Endothelial cell of umbilical vein (primary cell): Measurements from ENCODE around the gene PPP1R12C. TPM values are rescaled to one million over a fixed set of nuclear protein-coding genes. Genes with fewer than 3 reads are reported as not detected.

ENCODE experiments used
- BruUV-seq: library from RNA; stranded (reverse); fragments of 400-500 nt; replicated peaks from 2 replicates; lab custom pipeline; 2021; lab: Mats Ljungman, UMichigan
- CTCF ChIA-PET: fragments of 300-600, 350-600 bp; sonication (Branson Sonifier 250); formaldehyde crosslinking; loops from one replicate; lab custom pipeline; 2021; ENCODE audit warnings: antibody characterized with exemption, inconsistent platforms; lab: Charles Lee
- POLR2A ChIA-PET: fragments of 300-600, 350-600 bp; sonication (Branson Sonifier 250); formaldehyde crosslinking; loops from one replicate; lab custom pipeline; 2021; ENCODE audit warnings: antibody characterized with exemption, inconsistent platforms; lab: Charles Lee
- DNase-seq: peaks from one replicate; pipeline ENCODE4 v3.0.0-alpha.2; 2011; ENCODE audit warnings: low read depth, low spot score
- FAIRE-seq: peaks from 2 replicates; lab custom pipeline; 2011; peaks lifted over from hg19 to GRCh38; lab: Jason Lieb, UNC
- H2AFZ ChIP-seq: 2 replicates; pipeline ENCODE4 v1.6.0; 2012; ENCODE audit warnings: low read depth, low read length, control low read depth, inconsistent platforms
- H3K27ac ChIP-seq: 2 replicates; pipeline ENCODE4 v1.5.1; 2011; ENCODE audit warnings: low read depth, mild to moderate bottlenecking, control low read depth, low read length, moderate library complexity; ENCODE audit not compliant: insufficient read depth
- H3K27me3 ChIP-seq, 2 experiments: 2 replicates each; pipeline versions ENCODE4 v1.6.0 to v1.6.1; 2011; ENCODE audit warnings: low read length in 2 of 2, mixed read lengths in 1 of 2; ENCODE audit not compliant: control insufficient read depth in 2 of 2, insufficient read depth in 2 of 2
- H3K36me3 ChIP-seq, 2 experiments: 2 replicates in 1 of 2; 3 replicates in 1 of 2; pipeline ENCODE4 v1.5.1; 2011; ENCODE audit warnings: low read length in 2 of 2, mild to moderate bottlenecking in 1 of 2, moderate library complexity in 1 of 2; ENCODE audit not compliant: control insufficient read depth in 2 of 2, insufficient read depth in 2 of 2; ENCODE audit errors: extremely low read depth in 1 of 2
- H3K4me1 ChIP-seq: 3 replicates; pipeline ENCODE4 v1.5.1; 2011; ENCODE audit warnings: mild to moderate bottlenecking, low read length; ENCODE audit not compliant: control insufficient read depth, insufficient read depth; ENCODE audit errors: extremely low read depth
- H3K4me2 ChIP-seq: 2 replicates; pipeline ENCODE4 v1.6.1; 2011; ENCODE audit warnings: low read length, control low read depth, mixed read lengths; ENCODE audit not compliant: insufficient read depth
- H3K4me3 ChIP-seq, 3 experiments: fragments of 200-600 bp in 1 of 3; sonication (generic), shearing (Covaris generic) in 1 of 3; replicated peaks in 1 of 3; 2 replicates each; pipeline ENCODE4 v1.5.1; 2011 to 2016; ENCODE audit warnings: control low read depth in 3 of 3, low read length in 3 of 3, mild to moderate bottlenecking in 2 of 3, inconsistent platforms in 1 of 3, low read depth in 1 of 3, moderate library complexity in 1 of 3; ENCODE audit not compliant: insufficient read depth in 1 of 3
- H3K79me2 ChIP-seq: 2 replicates; pipeline ENCODE4 v1.6.0; 2012; ENCODE audit warnings: low read length, inconsistent platforms; ENCODE audit not compliant: control insufficient read depth, insufficient read depth
- H3K9ac ChIP-seq: replicated peaks from 2 replicates; pipeline ENCODE3; 2011; ENCODE audit warnings: low read length, control low read depth; ENCODE audit not compliant: insufficient read depth; ENCODE audit errors: extremely low read depth
- H3K9me1 ChIP-seq: replicated peaks from 3 replicates; pipeline ENCODE4 v1.6.0; 2011; ENCODE audit warnings: mild to moderate bottlenecking, low read length; ENCODE audit not compliant: control insufficient read depth, insufficient read depth; ENCODE audit errors: extremely low read depth
- H3K9me3 ChIP-seq: replicated peaks from 2 replicates; pipeline ENCODE4 v1.5.1; 2012; ENCODE audit warnings: low read length, inconsistent platforms; ENCODE audit not compliant: control insufficient read depth, insufficient read depth
- H4K20me1 ChIP-seq: replicated peaks from 2 replicates; pipeline ENCODE3; 2011; ENCODE audit warnings: mild to moderate bottlenecking, low read length; ENCODE audit not compliant: control insufficient read depth, insufficient read depth; ENCODE audit errors: extremely low read depth
- CTCF ChIP-seq, 2 donors: IDR thresholded peaks; 1 replicate in 1 of 2; 2 replicates in 1 of 2; pipeline ENCODE4 v1.5.1; 2011; ENCODE audit warnings: low read length in 2 of 2, mild to moderate bottlenecking in 2 of 2, moderate library complexity in 2 of 2, control low read depth in 1 of 2, inconsistent platforms in 1 of 2, low read depth in 1 of 2; ENCODE audit not compliant: insufficient read depth in 1 of 2; ENCODE audit errors: extremely low read depth in 1 of 2
- EZH2 ChIP-seq: IDR thresholded peaks from 2 replicates; pipeline ENCODE4 v1.6.1; 2012; ENCODE audit warnings: borderline replicate concordance, low read depth, mild to moderate bottlenecking, moderate library complexity, low read length, inconsistent platforms; ENCODE audit not compliant: severe bottlenecking
- JUN ChIP-seq: IDR thresholded peaks from 2 replicates; pipeline ENCODE4 v1.6.1; 2011; ENCODE audit warnings: borderline replicate concordance, low read depth; ENCODE audit not compliant: insufficient read length, insufficient read depth
- MYC ChIP-seq: IDR thresholded peaks from one replicate; pipeline ENCODE4 v1.6.1; 2011; ENCODE audit warnings: mild to moderate bottlenecking, low read depth, low read length
- POLR2AphosphoS5 ChIP-seq: IDR thresholded peaks from 2 replicates; pipeline ENCODE4 v1.6.1; 2012; ENCODE audit warnings: low read depth, mild to moderate bottlenecking, control low read depth, low read length, moderate library complexity; ENCODE audit not compliant: insufficient read depth
- dilution Hi-C: fragments of 300-500 bp; cut with MboI; formaldehyde crosslinking; loops from one replicate; pipeline ENCODE4 v1.15.0; 2019; ENCODE audit warnings: low sequenced_read_pairs; ENCODE audit not compliant: extremely low pct_ligation_motif_present
- intact Hi-C: fragments of 100-400 bp; cut with micrococcal nuclease; formaldehyde crosslinking; loops from one replicate; pipeline ENCODE4 v1.10.0; 2022
- polyA plus RNA-seq, 4 experiments: library from polyadenylated mRNA; depleted of rRNA in 3 of 4; stranded (reverse) in 3 of 4; unstranded in 1 of 4; fragments of >200 nt; gene quantifications; 2 replicates each; pipeline versions ENCODE4 v1.2.1 to v1.2.3, GENCODE V29; 2011 to 2012; ENCODE audit warnings: missing spikeins in 1 of 4
- total RNA-seq: library from RNA; stranded (reverse); gene quantifications from 2 replicates; pipeline ENCODE4 v1.2.3, GENCODE V29; 2021

Gene PPP1R12C
- total and polyA plus RNA-seq, 2 donors (not counting 3 experiments of a cell fraction or from before 2014, with no cell fraction given) = 69.5 to 149 TPM

DNA sequence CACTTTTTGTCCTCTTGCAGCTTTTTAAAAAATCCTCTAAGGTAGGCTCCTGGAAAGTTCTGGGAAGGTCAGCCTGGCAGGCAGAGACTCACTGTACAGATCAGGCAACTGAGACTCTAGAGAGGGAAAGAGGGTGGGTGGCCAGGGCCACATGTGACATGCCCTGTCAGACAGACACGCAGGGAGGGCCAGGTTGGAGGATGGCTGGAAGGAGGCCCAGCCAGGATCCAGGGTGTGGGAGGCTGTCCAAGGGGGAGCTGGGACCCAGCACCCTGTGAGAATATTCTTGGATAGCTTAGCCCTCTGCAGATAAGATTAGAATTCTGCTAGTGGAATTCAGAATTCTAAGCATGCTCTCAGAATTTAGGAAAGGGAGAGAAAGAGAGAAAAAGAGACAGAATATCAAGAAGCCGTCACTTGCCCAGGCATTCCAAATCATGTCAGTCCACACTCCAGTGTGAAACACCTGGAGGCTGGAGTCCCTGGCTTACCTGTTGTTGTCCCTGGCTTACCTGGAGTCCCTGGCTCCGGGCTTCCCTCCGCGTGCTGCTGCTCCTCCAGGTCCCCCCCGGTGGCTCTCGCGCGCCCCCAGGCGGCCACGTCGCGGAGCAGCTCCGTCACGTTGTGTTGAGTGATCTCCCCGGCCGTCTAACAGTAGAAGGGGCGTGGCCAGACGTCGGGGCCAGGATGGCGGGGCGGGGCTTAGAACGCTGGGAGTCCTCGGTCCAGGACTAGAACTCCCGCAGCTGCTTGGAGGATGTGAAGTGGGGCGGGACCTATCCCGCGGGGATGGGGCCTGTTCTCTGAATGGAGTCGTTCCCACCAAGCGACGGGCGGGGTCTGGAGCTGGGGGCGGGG is 42.9 kb upstream of the PPP1R12C start:
- peak; percentile 97 to 98 for TF ChIP-seq CTCF (IDR thresholded peaks at IDR 0.05; ENCODE audit: extremely low read depth in 1 of 2, insufficient read depth in 1 of 2, low read depth in 1 of 2, low read length in 2 of 2)
- TF ChIP-seq POLR2AphosphoS5 = peak; percentile 25
- no peak for TF ChIP-seq JUN
- no peak for TF ChIP-seq EZH2
- no peak for TF ChIP-seq MYC
- H3K4me1 ChIP-seq = no peaks in the 10 kb centered on the region
- no peaks in the 10 kb centered on the region for H3K79me2 ChIP-seq
- intact Hi-C loops = loop anchor here (1.0 kb wide), 3 partner anchors 19 to 99 kb away; partner anchors contain the start of gene PPP6R1
- H3K4me3 ChIP-seq = no peak overlapping the region
- no TSS peak for BruUV-seq
- H3K9me3 ChIP-seq = no peaks in the 10 kb centered on the region
- peak; percentile 85 for DNase-seq
- dilution Hi-C loops = no loop called here
- no peaks in the 10 kb centered on the region for H4K20me1 ChIP-seq
- no peak overlapping the region for H3K4me2 ChIP-seq
- no peak overlapping the region for H2AFZ ChIP-seq
- H3K9ac ChIP-seq = no peak overlapping the region
- ChIA-PET CTCF (interaction anchor here (0.6 to 4.6 kb wide), 27 partner anchors 9 to 486 kb away, joined by 3 to 64 read pairs (median 4); partner anchors contain the start of genes KMT5C, TMEM238 and UBE2S), POLR2A (no interaction called here)
- H3K36me3 ChIP-seq = no peaks in the 10 kb centered on the region
- H3K27me3 ChIP-seq = peaks cover 14 to 16% of the 10 kb centered on the region in 2 experiments
- H3K9me1 ChIP-seq = no peaks in the 10 kb centered on the region
- no peak overlapping the region for H3K27ac ChIP-seq
- FAIRE-seq = peak; percentile 90
